ENCODE data around the gene TANC1. TPM values are rescaled to one million over a fixed set of nuclear protein-coding genes. Genes with fewer than 3 reads are reported as not detected.

Gene TANC1
- total RNA-seq, 6 experiments from 2014 or later, result 4.0 to 12.7 (median 11.3) TPM

GRCh38 chr2:159075727-159076126 lies 107.3 kb downstream of the TANC1 start:
- no peaks in the 10 kb centered on the region for H3K36me3 ChIP-seq
- H3K4me3 ChIP-seq, result no peak overlapping the region
- H3K27me3 ChIP-seq, result no peaks in the 10 kb centered on the region
- ATAC-seq (no peak), DNase-seq (no peak)
- 60% methylated on average over 1 of the region's 1 CpG for WGBS (ENCODE audit: insufficient coverage, low coverage, low lambda C conversion rate, missing lambda C conversion rate)
- H3K27ac ChIP-seq, result no peak overlapping the region
- intact Hi-C loops (cut with DNase I), result no loop called here
- no peak for TF ChIP-seq POLR2A (IDR thresholded peaks at IDR 0.05)
- TF ChIP-seq CTCF (IDR thresholded peaks at IDR 0.05), result no peak
- H3K9me3 ChIP-seq, result no peaks in the 10 kb centered on the region
- no peaks in the 10 kb centered on the region for H3K4me1 ChIP-seq

GRCh38 chr2:159076241-159076640 lies 107.8 kb downstream of the TANC1 start:
- H3K27me3 ChIP-seq, result no peaks in the 10 kb centered on the region
- DNase-seq (no peak), ATAC-seq (peak in 3 of 4 donors; percentile 31 to 77 (median 60))
- H3K4me3 ChIP-seq, result no peak overlapping the region
- TF ChIP-seq CTCF (IDR thresholded peaks at IDR 0.05) (no peak), POLR2A (IDR thresholded peaks at IDR 0.05) (no peak)
- H3K9me3 ChIP-seq, result no peaks in the 10 kb centered on the region
- 75% methylated on average over 2 of the region's 2 CpGs for WGBS (ENCODE audit: insufficient coverage, low coverage, low lambda C conversion rate, missing lambda C conversion rate)
- H3K27ac ChIP-seq, result no peak overlapping the region
- H3K4me1 ChIP-seq, result no peaks in the 10 kb centered on the region
- intact Hi-C loops (cut with DNase I), result no loop called here
- H3K36me3 ChIP-seq, result no peaks in the 10 kb centered on the region

GRCh38 chr2:159077869-159078268 lies 109.4 kb downstream of the TANC1 start:
- no peaks in the 10 kb centered on the region for H3K4me1 ChIP-seq
- no peak overlapping the region for H3K27ac ChIP-seq
- no peaks in the 10 kb centered on the region for H3K36me3 ChIP-seq
- H3K4me3 ChIP-seq, result no peak overlapping the region
- H3K9me3 ChIP-seq, result no peaks in the 10 kb centered on the region
- ATAC-seq, result no peak
- TF ChIP-seq CTCF (IDR thresholded peaks at IDR 0.05), result no peak
- no peak for TF ChIP-seq POLR2A (IDR thresholded peaks at IDR 0.05)
- no peak for DNase-seq
- intact Hi-C loops (cut with DNase I), result no loop called here
- no peaks in the 10 kb centered on the region for H3K27me3 ChIP-seq

GRCh38 chr2:159078443-159078842 lies 110.0 kb downstream of the TANC1 start:
- H3K4me1 ChIP-seq, result no peaks in the 10 kb centered on the region
- no peaks in the 10 kb centered on the region for H3K27me3 ChIP-seq
- 89% methylated on average over 1 of the region's 1 CpG for WGBS (ENCODE audit: insufficient coverage, low coverage, low lambda C conversion rate, missing lambda C conversion rate)
- no peak for DNase-seq
- no peak overlapping the region for H3K27ac ChIP-seq
- no peak for ATAC-seq
- intact Hi-C loops (cut with DNase I), result no loop called here
- H3K4me3 ChIP-seq, result no peak overlapping the region
- no peaks in the 10 kb centered on the region for H3K9me3 ChIP-seq
- TF ChIP-seq CTCF (IDR thresholded peaks at IDR 0.05) (no peak), POLR2A (IDR thresholded peaks at IDR 0.05) (no peak)
- H3K36me3 ChIP-seq, result no peaks in the 10 kb centered on the region

- Histone ChIP-seq H3K27ac (no peak overlapping the region), H3K36me3 (no peaks in the 10 kb centered on the region), H3K4me1 (no peaks in the 10 kb centered on the region), H3K9me3 (no peaks in the 10 kb centered on the region), H3K27me3 (no peaks in the 10 kb centered on the region), H3K4me3 (no peak overlapping the region)
- 97% methylated on average over 5 of the region's 6 CpGs for WGBS (ENCODE audit: insufficient coverage, low coverage, low lambda C conversion rate, missing lambda C conversion rate)
- intact Hi-C loops (cut with DNase I), result no loop called here
- TF ChIP-seq CTCF (IDR thresholded peaks at IDR 0.05) (no peak), POLR2A (IDR thresholded peaks at IDR 0.05) (no peak)
- ATAC-seq, result no peak
- DNase-seq, result no peak
Observed at GRCh38 chr2:159080641-159081040, 112.2 kb downstream of the TANC1 start.

Measured in right lobe of liver (tissue), 6 donors.